PC-3 (cell line): ENCODE data around the gene AMER2.

ENCODE experiments used
- CTCF ChIP-seq: fragments of 300-600 bp; sonication (generic); conservative IDR thresholded peaks from 2 replicates; pipeline ENCODE4 v1.5.1; 2017; ENCODE audit warnings: antibody characterized with exemption, low read depth, mild to moderate bottlenecking, low read length
- EZH2 ChIP-seq: fragments of 300-600 bp; sonication (generic); IDR thresholded peaks from one replicate; pipeline ENCODE4 v1.6.1; 2017; ENCODE audit warnings: antibody characterized with exemption, mild to moderate bottlenecking, low read length; ENCODE audit not compliant: unreplicated experiment
- EZH2phosphoT487 ChIP-seq: fragments of 300-600 bp; sonication (generic); IDR thresholded peaks from 2 replicates; pipeline ENCODE4 v1.6.1; 2018; ENCODE audit warnings: mild to moderate bottlenecking, antibody characterized with exemption, low read length, borderline replicate concordance

GRCh38 chr13:25167382-25168174 lies 4.5 kb downstream of the AMER2 start:
- TF ChIP-seq CTCF (no peak), EZH2 (no peak), EZH2phosphoT487 (no peak)
